Endometrial microvascular endothelial cells (primary cell): ENCODE results near the gene GPR39. TPM values are rescaled to one million over a fixed set of nuclear protein-coding genes. Genes with fewer than 3 reads are reported as not detected.

Experiments
- in situ Hi-C: cut with HindIII; loops from 2 replicates; pipeline ENCODE4 v1.10.0; 2017; ENCODE audit warnings: low sequenced_read_pairs, low pct_unique_long_range_greater_than_20kb; ENCODE audit errors: inconsistent ontology term
- total RNA-seq: library from RNA; depleted of rRNA; stranded (reverse); fragments of >200 nt; gene quantifications from one replicate; pipeline ENCODE4 v1.2.3, GENCODE V29; 2015; ENCODE audit errors: inconsistent ontology term

Gene GPR39
- total RNA-seq, 1 donor from 2014 or later = 0.74 TPM

DNA sequence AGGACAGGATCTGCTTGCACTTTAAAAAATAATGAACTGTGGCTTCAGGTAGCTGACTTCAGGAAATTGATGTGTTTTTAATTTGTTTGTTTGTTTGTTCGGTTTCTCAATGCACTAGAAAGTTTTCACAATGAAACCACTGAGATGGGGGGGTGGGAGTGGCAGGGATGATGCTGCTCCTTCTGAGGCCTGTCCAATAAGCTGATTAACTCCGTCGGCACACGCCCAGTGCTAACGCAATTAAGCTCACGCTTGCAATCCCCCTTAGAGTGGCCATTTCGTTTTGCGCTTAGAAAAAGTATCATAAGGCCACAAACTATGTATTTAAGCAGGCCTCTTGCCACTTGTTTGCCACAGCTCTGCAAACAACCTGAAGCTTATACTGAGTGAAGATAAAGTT lies 12.5 kb upstream of the GPR39 start:
- in situ Hi-C loops = no loop called here

DNA sequence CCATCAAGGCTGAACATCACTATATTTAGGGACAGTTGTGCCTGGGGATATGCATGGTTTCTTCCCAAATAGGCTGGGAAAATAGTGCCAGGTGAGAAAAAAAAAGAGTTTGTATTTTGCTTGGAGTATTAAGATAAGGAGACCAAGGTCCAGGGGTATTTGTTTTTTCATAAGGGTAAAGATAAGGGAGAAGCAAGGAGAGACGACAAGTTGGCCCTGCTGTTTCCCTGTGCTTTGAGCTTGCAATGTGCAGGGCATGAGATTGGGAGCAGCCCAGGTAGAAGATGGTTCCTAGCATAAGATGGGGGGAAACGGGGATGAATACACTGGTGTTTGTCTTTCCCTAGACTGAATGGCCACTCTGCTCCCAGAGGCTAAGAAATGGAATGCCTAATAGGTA lies 8.8 kb upstream of the GPR39 start:
- in situ Hi-C loops = no loop called here

DNA sequence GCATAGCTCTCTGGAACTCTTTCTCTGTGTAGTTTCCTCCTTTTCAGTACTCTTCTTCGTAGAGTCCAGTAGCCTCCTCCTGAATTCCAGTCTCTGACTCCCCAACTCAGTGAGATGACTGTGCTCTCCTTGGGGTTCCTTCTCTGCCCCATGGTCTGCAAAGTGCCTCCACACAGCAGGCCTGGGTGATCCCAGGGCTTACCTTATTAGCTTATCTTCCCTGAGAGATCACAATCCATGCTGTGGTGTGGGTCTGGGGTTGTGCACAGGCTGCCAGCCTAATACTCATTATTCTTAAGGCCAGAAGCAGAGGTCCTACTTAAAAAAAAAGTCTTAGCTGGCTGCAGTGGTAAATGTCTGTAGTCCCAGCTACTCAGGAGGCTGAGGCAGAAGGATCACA lies 4.6 kb upstream of the GPR39 start:
- in situ Hi-C loops = no loop called here

DNA sequence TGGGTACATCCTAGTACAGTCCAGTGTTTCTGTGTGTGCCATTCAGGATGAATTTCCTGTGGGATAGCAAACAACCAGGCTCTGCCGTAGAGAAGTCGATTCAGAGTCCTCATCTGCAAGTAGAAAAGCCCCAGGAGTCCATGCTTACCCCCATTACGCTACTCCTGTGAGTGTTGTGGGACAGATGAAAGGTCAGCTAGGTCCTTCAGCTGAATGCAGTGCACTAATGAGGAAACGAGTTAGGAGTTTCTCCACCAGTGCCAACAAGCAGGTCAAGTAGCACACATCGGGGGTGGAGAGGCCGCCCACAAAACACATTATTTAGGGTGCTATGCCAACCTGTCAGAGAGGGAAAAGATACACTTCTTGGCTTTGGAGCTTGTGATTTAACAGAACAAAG lies 2.5 kb upstream of the GPR39 start:
- in situ Hi-C loops = no loop called here

- in situ Hi-C loops = no loop called here
Measured at GRCh38 chr2:132415256-132415914, 1.2 kb upstream of the GPR39 start.

DNA sequence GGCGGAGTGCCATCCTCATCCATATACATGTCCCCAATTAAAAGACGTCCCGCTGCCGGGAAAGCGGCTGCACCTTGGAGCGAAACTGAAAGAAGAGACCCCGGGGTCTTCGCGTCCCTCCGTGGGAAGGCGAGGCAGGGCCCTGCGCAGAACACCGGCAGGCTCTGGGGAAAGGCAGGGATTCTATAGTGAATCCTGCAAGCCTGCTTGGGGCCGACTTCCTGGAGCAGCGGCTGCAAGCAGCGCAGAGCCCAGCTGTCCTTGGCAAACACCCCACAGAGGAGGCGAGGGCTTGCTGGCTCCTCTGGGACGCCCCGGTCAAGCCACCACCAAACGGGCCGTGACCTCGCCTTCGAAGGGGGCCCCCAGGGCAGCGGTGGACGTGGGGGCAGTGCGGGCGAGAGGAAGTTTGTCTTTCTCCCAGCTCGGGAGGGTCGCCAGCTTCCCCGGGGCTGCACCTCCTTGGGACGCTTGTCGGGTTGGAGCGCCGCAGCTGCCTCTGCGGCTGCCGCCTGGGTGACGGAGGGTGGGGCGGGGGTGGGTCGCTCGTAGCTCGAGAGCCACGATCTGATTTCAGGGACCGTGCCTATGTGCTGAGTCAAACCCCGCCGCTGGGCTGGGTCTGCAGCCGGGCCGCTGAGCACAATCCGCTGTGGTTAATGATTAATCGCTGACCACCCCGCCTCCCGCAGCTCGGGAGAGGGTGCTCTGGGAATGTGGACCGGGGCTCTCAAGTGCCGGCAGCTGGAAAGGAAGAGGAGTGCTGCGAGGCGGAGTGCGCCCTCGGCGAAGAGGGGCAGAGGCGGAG lies 486 bp upstream of the GPR39 start:
- in situ Hi-C loops = no loop called here

DNA sequence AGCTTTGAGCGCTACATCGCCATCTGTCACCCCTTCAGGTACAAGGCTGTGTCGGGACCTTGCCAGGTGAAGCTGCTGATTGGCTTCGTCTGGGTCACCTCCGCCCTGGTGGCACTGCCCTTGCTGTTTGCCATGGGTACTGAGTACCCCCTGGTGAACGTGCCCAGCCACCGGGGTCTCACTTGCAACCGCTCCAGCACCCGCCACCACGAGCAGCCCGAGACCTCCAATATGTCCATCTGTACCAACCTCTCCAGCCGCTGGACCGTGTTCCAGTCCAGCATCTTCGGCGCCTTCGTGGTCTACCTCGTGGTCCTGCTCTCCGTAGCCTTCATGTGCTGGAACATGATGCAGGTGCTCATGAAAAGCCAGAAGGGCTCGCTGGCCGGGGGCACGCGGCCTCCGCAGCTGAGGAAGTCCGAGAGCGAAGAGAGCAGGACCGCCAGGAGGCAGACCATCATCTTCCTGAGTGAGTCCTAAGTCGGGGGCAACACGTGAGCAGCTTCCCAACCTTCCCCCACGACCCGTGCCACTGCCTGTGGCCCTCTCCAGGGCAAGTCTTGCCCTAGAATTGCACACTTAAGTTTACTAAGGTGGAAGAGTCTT lies 928 bp downstream of the GPR39 start:
- in situ Hi-C loops = no loop called here

- in situ Hi-C loops = no loop called here
Measured at GRCh38 chr2:132419235-132419634, 2.6 kb downstream of the GPR39 start.

DNA sequence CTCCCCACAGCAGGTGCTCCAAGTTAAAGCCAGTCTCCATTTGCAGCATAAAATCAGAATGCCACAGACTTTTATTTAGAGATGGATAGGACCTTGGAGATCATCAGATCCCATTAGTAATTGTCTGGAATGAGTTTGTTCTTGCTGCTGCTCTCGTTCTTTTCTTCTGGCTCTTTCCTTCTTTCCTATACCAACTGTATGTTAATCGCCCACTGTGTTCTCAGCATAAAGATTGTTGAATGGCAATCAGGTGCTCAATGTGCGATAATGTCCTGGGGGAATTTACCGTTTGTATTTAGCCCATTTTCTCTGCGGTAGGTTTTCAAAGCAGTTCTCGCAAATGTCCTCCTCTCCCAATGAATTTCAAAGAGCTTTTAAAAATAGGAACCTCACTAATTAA lies 3.3 kb downstream of the GPR39 start:
- in situ Hi-C loops = no loop called here

GRCh38 chr2:132420816-132421805 lies 4.5 kb downstream of the GPR39 start:
- in situ Hi-C loops = no loop called here

- in situ Hi-C loops = no loop called here
Measured at GRCh38 chr2:132422736-132423135, 6.1 kb downstream of the GPR39 start.

DNA sequence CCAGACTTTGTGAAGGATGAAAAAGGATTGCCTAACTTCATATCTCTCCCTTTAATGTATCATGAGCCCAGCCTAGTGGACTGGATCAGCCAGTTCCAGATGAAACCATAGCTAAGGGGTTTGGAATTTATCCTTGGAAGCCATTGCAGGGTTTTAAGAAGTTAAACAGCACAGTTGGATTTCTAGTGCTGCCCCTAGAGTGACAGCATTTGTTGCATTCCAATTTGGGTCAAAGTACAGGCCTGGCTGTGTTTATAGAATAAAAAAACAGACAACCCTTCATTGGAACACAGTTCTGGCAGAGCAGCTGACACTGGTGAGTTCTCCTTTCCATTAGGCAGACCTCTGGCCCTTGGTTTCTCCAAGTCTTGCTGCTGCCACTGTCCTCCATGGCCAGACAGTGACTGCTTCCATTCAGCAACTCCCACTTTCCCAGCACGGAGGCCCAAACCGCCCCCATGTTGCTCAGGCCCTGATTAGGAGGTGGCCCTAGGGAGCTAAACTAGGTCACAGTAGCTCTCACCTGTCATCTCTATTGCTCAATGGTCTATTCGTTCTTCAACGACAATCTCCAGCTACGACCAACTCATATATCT lies 8.0 kb downstream of the GPR39 start:
- in situ Hi-C loops = no loop called here

DNA sequence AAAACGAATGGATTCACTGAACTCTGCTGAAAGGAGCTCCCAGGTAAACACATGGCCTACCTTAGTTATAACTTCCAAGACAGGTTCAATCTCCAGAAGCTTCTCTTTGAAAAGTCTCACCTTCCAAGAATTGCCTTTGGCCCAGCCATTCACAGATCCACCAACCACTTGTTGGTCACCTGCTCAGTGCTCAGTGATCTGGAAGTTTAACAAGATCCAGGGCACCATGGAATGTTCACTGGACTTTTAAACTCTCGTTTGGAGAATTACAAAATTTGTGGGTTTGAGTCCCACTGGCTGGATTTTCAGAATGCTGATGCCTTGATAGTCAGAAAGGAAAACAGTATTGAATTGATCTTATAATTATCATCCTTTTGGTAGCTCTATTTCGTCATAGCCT lies 9.4 kb downstream of the GPR39 start:
- in situ Hi-C loops = no loop called here

- in situ Hi-C loops = no loop called here
Measured at GRCh38 chr2:132426656-132427055, 10.1 kb downstream of the GPR39 start.

DNA sequence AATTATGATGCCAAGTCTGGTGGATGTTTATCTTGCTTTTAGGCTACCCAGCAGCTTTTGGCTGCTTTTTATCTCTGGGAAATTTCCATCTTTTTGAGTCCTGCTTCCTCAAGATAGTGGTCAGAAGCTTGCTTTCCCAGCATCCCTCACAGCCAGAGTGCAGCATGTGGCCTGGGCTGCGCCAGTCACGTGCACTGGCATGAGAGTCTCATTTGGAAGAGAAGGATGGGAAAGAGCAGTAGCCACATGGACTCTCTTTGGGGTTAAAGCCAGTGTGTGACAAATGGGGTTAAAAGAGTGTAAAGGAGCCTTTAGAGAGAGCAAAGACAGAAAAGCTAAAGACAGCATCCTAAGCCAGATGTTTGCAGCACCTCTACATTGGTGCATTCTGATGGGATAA lies 12.7 kb downstream of the GPR39 start:
- in situ Hi-C loops = no loop called here

DNA sequence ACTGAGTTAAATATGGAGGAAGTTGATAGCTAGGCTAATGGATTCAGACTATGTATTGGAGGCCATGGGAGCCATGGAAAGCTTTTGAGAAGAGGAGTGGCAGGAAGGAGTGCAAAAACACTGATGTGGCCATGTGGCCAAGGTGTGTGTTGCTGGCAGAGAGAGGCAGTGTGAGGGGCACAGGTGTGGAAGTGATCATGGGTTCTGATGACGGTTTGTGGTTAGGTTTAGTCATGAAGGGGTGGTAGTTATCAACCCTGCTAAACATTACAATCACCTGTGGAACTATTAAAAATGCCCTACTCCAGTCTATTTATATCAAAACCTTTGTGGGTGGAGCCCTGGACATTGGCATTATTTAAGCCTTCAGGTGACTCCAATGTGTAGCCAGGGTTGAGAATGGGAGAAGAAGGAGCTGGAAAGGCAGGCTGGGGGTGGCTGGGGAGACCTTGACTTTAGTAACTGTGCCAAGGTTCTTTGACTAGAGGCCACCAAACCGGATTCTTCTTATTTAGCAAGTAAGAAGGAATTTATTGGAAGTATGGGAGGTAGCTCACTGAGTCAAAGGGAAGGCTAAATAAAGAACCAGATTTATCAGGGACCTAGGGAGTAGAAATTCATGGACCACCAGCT lies 13.5 kb downstream of the GPR39 start:
- in situ Hi-C loops = no loop called here

- in situ Hi-C loops = no loop called here
Measured at GRCh38 chr2:132430895-132431294, 14.3 kb downstream of the GPR39 start.
